ENCODE measurements around the gene ODF2L.

ODF2L gene

DNA sequence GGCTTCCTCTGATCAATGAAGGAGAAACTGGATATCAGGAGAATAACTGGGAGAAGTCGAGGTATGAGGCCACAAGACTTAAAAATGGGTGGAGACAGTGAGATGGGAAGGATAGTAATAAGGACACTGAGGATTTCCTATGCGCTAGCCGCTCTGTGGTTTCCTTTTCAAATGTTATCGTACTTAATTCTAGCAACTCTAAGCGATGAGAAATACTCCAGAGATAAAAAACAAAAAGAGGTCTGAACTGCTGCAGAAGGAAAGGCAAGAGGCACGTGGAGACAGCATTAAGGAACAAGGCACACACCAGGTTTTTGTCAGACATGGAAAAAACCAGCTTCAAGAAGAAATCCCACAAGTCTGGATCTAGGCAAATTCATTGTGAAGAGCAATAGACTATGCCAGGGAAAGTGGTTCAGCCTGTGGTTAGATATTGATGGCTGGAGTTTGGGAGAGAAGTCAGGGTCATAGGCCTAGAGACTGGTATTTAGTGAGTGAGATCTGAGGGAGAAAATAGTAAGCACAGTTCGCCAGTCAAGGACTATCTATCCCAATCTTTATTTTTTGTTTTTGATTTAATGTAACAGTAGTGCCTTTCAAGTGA, 33.1 kb upstream of the ODF2L start:
- H3K4me3 ChIP-seq (replicated peaks; ENCODE audit: insufficient read depth, low read length): no peak overlapping the region
- peaks cover 5% of the 10 kb centered on the region for H3K27me3 ChIP-seq (ENCODE audit: insufficient read depth, poor library complexity, severe bottlenecking)
- no peak overlapping the region for H3K27ac ChIP-seq (replicated peaks)
- DNase-seq (ENCODE audit: low read depth in 1 of 2, low spot score in 1 of 2): no peak
- TF ChIP-seq, protein P1, sequence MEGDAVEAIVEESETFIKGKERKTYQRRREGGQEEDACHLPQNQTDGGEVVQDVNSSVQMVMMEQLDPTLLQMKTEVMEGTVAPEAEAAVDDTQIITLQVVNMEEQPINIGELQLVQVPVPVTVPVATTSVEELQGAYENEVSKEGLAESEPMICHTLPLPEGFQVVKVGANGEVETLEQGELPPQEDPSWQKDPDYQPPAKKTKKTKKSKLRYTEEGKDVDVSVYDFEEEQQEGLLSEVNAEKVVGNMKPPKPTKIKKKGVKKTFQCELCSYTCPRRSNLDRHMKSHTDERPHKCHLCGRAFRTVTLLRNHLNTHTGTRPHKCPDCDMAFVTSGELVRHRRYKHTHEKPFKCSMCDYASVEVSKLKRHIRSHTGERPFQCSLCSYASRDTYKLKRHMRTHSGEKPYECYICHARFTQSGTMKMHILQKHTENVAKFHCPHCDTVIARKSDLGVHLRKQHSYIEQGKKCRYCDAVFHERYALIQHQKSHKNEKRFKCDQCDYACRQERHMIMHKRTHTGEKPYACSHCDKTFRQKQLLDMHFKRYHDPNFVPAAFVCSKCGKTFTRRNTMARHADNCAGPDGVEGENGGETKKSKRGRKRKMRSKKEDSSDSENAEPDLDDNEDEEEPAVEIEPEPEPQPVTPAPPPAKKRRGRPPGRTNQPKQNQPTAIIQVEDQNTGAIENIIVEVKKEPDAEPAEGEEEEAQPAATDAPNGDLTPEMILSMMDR (IDR thresholded peaks at IDR 0.05; ENCODE audit: insufficient read depth, low read length): no peak
- no peak for TF ChIP-seq POLR2AphosphoS5 (IDR thresholded peaks at IDR 0.05; ENCODE audit: low read depth)
- TF ChIP-seq, protein P2, sequence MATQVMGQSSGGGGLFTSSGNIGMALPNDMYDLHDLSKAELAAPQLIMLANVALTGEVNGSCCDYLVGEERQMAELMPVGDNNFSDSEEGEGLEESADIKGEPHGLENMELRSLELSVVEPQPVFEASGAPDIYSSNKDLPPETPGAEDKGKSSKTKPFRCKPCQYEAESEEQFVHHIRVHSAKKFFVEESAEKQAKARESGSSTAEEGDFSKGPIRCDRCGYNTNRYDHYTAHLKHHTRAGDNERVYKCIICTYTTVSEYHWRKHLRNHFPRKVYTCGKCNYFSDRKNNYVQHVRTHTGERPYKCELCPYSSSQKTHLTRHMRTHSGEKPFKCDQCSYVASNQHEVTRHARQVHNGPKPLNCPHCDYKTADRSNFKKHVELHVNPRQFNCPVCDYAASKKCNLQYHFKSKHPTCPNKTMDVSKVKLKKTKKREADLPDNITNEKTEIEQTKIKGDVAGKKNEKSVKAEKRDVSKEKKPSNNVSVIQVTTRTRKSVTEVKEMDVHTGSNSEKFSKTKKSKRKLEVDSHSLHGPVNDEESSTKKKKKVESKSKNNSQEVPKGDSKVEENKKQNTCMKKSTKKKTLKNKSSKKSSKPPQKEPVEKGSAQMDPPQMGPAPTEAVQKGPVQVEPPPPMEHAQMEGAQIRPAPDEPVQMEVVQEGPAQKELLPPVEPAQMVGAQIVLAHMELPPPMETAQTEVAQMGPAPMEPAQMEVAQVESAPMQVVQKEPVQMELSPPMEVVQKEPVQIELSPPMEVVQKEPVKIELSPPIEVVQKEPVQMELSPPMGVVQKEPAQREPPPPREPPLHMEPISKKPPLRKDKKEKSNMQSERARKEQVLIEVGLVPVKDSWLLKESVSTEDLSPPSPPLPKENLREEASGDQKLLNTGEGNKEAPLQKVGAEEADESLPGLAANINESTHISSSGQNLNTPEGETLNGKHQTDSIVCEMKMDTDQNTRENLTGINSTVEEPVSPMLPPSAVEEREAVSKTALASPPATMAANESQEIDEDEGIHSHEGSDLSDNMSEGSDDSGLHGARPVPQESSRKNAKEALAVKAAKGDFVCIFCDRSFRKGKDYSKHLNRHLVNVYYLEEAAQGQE (IDR thresholded peaks at IDR 0.05; ENCODE audit: insufficient replicate concordance, low read depth): no peak
- no peak for TF ChIP-seq SPI1 (IDR thresholded peaks at IDR 0.05; ENCODE audit: borderline replicate concordance, low read depth)
- TF ChIP-seq GABPA (IDR thresholded peaks at IDR 0.05; ENCODE audit: low read depth): no peak

GRCh38 chr1:86423873-86424272, 27.8 kb upstream of the ODF2L start, which contains the start of gene CLCA2:
Gene CLCA2 (plus strand): TSS chr1:86424171. CDS start chr1:86424248, 77 bp downstream.
- TF ChIP-seq SPI1 (IDR thresholded peaks at IDR 0.05; ENCODE audit: borderline replicate concordance, low read depth) (no peak), GABPA (IDR thresholded peaks at IDR 0.05; ENCODE audit: low read depth) (no peak), POLR2AphosphoS5 (IDR thresholded peaks at IDR 0.05; ENCODE audit: low read depth) (no peak)
- TF ChIP-seq, protein P1 (IDR thresholded peaks at IDR 0.05; ENCODE audit: insufficient read depth, low read length): no peak
- no peak for DNase-seq (ENCODE audit: low read depth in 1 of 2, low spot score in 1 of 2)
- Histone ChIP-seq H3K27me3 (ENCODE audit: insufficient read depth, poor library complexity, severe bottlenecking) (peaks cover 5% of the 10 kb centered on the region), H3K27ac (replicated peaks) (no peak within 1 kb of the TSS), H3K4me3 (replicated peaks; ENCODE audit: insufficient read depth, low read length) (no peak within 1 kb of the TSS)

DNA sequence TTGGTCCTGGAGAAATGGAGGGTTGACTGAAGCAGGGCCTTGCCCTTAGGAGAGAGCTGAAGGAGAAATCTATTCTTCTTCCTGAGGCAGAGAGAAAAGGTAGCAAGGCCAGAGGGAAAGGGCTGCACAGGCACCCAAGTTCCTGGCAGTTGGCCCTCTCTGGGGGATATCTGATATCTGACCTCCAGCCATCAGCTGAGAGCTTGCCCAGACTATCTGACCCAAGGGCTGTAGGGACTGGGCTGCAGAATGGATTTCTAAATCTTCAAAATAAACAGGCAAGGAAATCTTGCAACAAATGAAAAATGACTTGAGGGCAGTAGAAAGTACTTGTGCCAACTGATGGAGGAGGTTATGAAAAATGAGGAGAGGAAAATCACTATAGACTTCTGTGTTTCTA, 27.4 kb upstream of the ODF2L start:
- no peak overlapping the region for H3K4me3 ChIP-seq (replicated peaks; ENCODE audit: insufficient read depth, low read length)
- no peak overlapping the region for H3K27ac ChIP-seq (replicated peaks)
- TF ChIP-seq, protein P1 (IDR thresholded peaks at IDR 0.05; ENCODE audit: insufficient read depth, low read length): no peak
- TF ChIP-seq, protein P2 (IDR thresholded peaks at IDR 0.05; ENCODE audit: insufficient replicate concordance, low read depth): no peak
- TF ChIP-seq GABPA (IDR thresholded peaks at IDR 0.05; ENCODE audit: low read depth) (no peak), POLR2AphosphoS5 (IDR thresholded peaks at IDR 0.05; ENCODE audit: low read depth) (no peak), SPI1 (IDR thresholded peaks at IDR 0.05; ENCODE audit: borderline replicate concordance, low read depth) (no peak)
- no peak for DNase-seq (ENCODE audit: low read depth in 1 of 2, low spot score in 1 of 2)
- H3K27me3 ChIP-seq (ENCODE audit: insufficient read depth, poor library complexity, severe bottlenecking): peaks cover 5% of the 10 kb centered on the region

All from HL-60 (cell line).